Inferior parietal cortex (tissue), 1 donor: ENCODE data around the gene ALG1L2.
"Not testable (repeated sequence)": the region's sequence is repeated elsewhere in the genome, so short reads cannot be mapped to it uniquely, and the experiment has no call there.

Experiments used
- DNase-seq: peaks from one replicate; pipeline ENCODE4 v3.0.0-alpha.2; 2016; ENCODE audit errors: extremely low spot score

ALG1L2 gene

DNA sequence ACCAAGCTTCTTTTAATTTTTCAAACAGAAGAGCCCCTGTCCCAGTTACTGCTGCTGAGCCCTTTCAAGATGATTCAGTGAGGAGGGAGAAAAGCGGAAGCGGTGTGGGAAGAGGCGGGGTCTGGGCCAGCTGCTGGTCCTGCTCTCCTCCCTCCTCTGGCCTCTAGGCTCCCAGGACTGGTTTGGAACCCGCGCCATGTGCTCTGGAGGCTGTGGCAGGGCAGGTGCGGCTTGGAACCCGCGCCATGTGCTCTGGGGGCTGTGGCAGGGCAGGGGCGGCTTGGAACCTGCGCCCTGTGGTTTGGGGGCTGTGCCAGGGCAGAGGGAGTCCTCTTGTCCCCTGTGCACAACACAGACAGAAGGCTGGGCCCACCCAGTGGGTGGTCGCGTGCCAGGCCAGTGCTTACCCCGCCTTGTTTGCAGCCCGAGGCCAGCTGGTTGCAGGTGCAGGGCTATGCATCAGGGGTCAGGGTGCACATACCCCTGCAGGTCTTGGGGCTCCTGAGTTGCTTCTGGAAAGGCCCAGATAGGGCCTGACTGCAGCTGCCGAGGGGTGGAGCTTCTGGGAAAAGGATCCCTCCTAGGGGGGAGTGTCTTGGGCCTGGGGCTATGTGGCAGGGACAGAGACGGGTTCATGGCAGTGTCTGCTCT lies 12.2 kb downstream of the ALG1L2 start:
- no peak for DNase-seq

DNA sequence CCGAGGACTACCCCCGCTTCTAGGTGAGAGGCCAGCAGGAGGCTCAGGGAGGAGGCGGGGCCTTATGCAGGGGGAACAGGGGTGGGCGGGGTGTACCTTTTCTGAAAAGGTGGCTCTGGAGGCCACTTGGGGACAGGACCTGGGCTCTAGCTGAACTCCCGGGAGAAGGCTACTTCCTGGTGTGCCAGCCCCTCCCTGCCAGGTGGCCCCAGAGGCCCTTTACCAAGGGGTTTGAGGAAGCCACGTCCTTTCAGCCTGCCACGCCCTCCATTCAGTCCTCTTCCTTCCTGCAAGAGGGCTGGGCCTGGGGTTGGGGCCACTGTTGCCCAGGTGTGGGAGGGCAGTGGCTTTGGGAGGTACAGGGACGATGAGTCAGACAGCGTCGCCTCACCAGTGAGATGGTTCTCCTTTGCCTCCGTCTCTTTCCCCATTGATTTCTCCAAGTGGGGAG lies 12.9 kb downstream of the ALG1L2 start:
- not testable (repeated sequence) for DNase-seq

DNA sequence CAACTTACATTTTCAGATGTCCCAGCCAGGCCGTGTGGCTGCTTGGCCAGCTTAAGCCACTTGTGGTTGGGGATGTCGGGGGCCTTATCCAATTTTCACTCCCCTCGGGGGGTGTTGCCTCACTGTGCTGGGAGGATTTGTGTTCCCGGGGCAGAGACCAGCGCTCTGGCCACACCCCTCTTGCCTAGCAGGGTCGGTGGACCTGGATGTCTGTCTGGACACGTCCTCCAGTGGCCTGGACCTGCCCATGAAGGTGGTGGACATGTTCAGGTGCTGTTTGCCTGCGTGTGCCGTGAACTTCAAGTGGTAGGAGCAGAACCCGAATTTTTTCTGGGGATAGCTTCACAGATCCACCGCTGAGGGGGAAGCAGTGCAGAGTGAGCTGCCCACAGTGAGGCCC lies 14.2 kb downstream of the ALG1L2 start:
- not testable (repeated sequence) for DNase-seq

DNA sequence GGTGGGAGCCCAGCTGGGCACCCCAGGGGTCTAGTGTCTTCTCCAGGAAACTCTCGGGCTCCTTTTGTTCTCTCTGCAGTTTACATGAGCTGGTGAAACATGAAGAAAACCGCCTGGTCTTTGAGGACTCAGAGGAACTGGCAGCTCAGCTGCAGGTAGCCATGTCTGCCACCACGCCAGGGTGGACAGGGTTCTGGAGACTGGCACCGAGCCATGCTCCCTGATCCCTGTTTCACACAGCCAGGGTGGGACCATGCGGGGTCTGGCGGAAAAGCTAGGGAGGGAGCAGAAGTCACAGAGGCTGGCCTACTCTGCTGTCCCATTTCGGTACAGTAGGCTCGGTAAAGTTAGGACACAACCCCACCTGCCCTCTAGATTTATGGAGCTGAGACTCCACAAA lies 15.5 kb downstream of the ALG1L2 start:
- not testable (repeated sequence) for DNase-seq

DNA sequence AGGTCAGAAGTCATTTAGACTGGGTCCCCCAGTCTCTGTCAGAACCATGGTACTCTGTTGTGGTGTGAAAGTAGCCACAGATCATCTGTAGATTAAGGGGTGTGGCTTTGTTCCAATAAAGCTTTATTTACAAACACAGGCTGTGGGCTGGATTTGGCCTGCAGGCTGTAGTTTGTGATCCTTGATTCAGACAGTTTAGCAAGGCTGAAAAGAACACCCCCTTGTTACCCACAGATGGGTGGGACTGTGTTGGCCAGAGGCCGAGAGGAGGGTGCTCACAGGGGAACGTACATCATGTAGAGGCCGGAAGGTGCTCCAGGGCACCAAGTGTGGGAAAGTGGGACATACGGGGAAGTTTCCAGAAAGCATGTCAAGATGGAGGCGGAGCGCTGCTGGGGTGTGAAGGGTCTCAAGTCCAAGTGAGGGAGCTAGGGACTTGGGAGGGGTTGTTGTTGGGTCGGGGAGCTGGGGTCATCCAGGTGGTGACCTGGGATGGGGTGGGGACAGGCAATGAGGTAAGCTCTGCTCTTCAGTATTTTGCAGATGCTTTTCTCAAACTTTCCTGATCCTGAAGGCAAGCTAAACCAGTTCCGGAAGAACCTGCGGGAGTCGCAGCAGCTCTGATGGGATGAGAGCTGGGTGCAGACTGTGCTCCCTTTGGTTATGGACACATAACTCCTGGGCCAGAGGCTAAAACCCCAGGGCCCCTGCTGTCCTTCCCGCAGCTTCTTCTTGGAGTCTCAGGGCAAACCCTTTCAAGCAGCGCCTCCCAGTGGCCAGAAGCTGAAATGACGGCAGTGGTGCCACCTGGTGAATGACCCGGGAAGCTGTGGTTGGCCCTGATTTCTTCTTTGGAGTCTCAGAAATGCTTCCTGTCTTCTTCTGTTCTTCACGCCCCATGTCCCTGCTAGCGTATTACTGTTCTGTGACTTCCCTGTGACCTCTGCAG lies 16.3 kb downstream of the ALG1L2 start:
- not testable (repeated sequence) for DNase-seq

DNA sequence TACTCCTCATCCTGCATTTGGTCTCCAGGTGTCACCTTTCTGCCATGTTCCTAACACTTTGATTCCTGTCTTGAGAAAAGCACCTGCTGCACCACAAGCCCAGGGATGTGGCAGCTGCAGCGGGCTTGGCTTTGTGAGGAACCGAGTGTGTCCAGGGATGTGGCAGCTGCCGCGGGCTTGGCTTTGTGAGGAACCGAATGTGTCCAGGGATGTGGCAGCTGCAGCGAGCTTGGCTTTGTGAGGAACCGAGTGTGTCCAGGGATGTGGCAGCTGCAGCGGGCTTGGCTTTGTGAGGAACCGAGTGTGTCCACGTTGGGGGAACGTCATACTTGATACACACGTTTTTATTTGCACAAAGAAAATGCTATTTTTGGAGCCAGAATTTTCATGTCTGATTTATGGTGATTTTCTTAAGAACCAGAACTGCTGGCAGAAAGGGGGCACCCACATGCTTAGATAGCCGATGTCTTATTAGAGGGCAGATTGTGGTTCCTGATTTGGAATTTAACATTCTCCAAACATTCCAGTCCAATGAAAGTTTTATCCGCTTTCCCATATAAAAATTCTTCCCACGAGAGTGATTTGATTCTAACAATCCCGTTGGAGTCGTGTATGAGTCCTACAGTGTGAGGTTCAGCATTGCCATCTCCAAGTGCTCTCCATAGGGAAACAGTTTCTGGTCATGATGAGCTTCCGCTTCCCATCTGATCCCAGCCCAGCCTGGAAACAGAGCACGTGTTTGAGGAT lies 17.2 kb downstream of the ALG1L2 start:
- DNase-seq, result not testable (repeated sequence)

DNA sequence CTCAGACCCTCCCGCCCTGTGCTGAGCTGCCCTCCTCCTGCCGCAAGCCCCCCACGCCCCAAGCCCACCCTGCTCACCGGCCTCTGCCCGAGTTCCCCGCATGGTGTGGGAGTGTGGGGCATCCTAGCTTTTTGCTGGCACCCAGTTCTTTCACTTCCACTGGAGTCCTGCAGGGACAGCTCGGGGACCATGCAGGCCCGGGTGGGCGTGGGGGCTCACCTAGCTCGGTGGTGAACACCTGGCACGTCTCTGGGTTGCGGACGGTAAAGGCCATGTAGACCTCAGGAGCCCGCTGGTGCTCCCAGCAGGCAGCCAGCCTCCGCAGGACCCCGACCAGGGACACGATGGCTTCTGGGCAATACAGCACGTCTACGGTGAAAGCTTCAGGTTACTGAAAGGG lies 20.9 kb downstream of the ALG1L2 start:
- not testable (repeated sequence) for DNase-seq

DNA sequence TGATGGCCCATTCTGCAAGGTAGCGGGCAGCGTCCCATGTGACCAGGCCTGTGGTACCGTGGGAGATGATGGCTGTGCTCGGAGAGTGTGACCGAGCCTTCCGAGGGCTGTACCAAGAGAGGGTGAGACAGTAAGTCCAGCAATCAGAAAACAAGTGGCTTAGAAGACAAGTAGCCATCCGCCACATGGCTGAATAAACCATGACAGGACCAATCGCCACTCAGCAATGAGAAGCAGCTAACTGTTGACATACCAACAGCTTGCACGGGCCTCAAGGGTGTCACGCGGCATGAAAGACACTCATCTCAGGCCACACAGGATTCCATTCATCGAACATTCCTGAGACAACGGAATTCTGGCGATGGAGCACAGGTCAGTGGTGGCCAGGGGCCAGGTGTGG lies 22.6 kb downstream of the ALG1L2 start:
- not testable (repeated sequence) for DNase-seq

DNA sequence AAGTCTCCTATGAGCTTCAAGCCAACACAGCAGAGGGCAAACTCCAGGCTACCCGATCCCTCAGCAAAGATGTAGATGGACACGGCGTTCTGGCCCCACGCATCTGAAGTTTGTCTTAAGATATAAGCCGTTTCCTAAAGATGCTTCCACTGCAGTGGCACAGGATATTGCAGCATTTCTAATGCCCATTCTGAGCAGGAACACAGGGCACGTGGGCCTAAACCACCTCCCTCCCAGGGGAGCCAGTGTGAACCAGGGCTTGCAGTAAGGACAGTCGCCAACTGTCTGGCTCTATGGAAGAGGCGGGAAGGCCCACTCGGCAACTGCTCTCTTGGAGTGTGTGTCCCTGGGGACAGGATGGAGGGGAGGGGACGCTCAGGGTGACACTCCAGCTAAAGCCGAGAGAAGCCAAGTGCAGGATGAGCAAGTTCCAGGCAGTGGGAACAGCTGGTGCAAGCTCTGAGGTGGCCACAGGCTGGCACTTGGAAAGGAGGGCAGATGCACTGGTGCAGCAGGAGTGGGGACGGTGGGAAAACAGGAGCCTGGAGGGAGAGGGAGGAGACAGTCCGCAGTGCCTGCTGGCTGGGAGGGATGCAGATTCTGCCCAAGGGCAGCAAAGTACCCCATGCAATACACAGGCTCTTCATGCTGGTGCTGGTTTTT lies 25.8 kb downstream of the ALG1L2 start:
- DNase-seq, result not testable (repeated sequence)

DNA sequence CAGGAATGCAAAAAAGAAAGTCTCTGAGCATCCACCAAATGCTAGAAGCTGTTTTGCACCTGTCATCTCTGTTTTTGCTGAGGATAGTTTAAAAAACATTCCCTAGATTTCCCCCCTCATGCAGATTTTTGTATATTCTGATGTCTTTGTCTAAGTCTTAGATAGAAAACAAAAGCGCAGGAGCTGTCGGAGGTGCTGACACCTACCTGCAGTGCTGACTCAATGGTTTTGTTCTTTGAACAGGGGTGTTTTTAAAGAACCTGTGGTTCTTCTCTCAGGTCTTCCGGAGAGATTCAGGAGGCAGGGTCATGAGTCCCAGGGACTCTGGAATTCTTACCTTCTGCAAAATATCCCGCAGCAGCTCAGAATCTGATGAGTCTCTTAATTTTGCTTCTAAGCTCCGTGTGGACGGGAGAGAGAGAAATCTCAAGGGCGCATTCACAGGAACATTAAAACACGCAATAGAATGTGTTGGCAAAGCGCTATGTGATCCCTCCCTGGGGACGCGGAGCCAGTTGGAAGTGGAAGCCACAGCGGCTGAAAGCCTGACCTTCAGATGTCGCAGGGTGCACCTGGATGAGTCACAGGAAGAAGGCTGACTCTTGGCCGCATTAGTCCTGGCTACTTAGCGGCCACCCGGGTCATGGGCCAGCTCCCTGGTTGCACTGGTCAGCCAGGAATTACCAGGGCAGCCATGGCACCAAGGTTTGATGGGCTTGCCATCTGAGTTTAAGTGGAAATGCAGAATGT lies 27.4 kb downstream of the ALG1L2 start:
- not testable (repeated sequence) for DNase-seq

DNA sequence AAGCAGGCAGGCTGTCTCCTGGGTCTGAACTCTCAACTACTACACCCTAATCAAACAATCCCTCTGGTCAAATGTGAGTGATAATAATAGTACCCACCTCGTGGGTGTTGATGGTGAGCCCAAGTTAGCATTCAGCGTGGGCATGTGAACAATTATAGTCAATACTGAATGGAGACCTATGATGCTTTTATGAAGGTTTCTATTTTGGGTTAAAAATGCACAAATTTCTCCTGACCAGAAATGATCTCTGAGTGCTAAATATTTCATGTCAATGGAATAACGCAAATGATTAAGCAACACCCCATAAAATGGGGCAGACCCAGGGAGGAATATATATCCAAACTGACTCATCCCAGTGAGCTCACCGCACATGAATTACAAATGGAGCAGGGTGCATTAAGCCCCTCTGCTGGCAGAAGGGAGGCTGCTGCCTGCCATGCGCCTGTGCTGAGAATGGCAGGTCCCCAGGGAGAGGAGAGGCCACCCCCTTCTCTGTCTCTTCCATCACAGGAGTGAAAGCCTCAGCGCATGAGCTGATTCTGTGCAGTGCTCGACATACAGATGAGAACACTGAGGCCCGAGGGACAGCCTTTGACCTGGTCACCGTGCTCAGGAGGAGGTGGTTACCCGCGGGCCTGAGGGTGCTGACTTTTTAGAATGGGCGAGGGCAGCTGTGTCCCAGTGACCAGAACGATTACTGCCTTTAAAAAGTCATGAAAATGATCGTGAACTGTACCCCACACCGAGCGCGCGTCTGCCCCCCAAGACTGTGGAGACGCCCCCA lies 28.9 kb downstream of the ALG1L2 start:
- DNase-seq, result not testable (repeated sequence)

DNA sequence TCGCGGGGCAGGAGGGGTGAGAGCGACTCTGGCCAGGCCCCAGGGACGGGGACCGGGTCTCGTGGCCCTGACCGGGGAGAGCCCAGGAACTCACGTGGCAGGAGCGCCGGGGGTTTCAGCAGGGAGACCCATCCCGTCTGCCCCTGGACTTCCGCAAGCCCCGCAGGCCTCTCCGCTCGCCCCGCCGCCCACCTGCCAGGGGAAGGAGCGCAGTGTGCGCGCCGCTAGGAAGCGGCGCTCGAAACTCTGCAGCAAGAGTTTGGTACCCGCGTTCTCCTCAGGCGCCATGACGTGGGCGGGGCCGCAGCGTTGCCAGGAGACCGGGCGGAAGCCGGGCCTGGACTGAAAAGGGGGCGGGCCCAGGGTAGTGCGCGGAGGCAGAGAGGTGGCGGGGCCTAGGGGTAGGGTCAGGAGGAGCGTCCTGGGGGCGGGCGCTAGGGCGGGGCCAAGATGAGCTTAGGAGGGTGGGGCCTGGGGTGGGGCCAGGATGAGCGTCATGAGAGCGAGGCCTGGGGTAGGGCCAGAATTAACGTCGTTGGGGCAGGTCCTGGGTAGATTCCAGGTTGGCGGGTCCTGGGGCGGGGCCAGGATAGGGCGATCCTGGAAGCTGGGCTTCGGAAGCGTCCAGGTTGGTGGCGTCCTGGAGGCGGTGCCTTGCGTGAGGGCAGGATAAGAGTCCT lies 29.7 kb downstream of the ALG1L2 start:
- DNase-seq, result peak; percentile 86

DNA sequence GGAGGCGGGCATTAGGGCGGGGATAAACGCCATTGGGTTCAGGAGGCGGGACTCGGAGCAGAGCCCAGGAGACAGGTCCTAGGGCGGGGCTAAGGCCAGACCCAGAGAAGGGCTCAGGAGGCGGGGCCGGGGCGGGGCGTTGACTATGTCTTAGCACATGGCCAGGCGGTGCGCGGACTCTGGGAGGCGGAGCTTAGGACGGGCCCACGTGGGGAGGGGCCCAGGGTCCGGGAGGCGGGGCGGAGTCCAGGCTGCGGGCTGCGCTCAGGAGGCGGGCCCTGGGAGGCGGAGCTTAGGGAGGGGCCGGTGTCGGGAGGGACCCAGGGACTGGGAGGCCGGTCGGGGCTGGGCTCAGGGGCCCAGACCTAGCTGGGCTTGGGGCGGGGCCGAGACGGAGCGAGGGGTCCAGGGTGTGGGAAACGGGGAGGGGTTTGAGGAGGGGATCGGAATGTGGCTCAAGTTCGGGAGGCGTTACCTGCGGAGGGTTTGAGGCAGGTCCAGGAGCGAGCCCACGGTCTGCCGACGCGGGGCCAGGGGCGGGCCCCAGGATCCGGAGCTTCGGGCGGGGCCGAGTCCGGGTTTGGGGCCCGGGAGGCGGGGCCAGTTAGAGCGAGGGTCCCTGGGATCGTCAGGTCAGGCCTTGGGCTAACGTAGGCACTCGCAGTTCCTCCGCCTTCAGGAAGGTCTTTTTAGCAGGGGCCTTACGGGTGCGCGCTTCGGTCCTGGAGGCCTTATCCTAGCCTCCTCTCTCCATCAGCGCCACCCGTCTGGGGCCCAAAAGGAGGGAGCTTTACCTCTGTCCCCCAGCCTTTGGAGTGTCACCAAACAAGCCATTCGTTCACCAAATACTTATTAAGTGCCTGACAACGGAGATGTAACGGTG lies 30.5 kb downstream of the ALG1L2 start:
- DNase-seq, result peak; percentile 81

DNA sequence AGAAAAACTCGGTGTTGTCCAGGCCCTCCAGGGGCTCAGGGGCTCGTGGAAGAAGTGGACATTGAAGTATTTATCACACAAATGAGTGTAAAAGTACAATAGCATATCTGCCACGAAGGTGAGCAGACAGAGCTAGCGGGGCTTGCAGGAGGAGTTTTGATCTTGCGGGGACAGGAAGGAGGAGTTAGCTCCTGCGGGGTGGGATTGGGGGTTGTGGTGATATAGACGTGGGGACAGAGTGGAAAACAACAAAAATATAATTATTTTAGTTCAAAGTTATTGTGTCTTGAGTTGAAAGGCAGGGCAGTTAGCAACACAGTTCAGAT lies 31.1 kb downstream of the ALG1L2 start:
- DNase-seq, result not testable (repeated sequence)

DNA sequence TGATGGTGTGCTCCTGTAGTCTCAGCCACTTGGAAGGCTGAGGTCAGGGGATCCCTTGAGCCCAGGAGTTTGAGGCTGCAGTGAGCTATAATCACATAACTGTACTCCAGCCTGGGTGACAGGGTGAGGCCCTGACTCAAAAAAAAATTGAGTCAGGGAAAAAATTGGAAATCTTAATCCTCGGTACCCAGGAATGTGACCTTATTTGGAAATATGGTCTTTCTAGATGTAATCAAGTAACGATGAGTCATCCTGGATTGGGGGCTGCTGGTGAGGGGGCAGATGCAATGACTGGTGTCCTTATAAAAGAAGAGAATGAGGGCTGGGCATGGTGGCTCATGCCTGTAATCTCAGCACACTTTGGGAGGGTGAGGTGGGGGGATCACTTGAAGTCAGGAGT lies 33.8 kb downstream of the ALG1L2 start:
- DNase-seq, result not testable (repeated sequence)

DNA sequence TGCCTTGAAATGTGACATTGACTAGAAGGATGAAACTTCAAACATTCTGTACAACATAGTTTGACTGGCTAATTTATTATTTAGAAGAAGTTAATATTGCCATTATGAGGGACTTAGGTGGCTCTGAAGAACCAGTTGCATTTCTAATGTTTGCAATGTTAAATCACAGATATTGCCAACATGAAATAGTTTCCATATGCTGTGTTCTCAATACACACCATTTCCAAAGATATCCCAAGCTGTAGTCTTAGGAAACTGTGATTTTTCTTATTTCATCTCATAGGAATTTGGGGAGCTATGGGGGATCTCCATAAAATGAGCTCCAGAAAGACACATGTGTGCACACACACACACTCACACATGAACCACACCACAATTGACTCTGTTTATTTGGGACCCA lies 36.3 kb downstream of the ALG1L2 start:
- DNase-seq, result no peak

DNA sequence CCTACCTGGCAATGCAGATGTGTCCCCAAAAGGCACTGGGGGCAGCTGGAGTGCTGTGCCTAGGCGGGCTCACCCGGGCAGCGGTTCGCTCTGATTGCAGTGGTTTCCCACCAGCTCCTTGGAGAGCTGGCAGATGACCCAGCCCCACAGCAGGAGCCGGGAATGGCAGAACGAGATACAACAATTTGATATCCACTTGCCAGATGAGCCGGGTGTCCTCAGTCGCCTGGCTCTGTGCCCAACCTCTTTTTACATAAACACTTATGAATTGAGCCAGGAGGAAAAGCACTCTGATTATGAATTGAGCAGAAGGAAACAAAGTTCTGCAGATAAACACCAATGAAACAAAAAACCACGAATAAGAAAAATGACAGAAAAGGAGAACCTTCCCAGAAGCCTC lies 38.2 kb downstream of the ALG1L2 start:
- not testable (repeated sequence) for DNase-seq

DNA sequence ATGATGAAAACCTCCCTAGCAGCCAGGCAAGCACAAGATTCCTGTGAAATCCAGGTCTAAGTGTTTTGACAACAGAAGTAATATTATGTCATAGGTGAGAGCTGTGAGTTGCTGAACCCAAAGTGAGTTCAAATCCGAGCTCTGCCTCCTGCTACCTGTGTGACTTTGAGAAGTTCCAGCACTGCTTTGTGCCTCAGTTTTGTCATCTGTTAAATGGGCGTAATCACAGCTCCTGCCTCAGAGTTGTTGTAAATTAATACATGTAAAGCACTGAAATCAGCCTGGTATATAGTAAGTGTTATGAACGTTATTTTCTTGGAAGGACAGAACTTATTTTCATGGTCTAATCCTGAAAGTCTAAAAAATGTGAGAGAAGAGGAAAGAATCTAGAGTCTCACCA lies 38.7 kb downstream of the ALG1L2 start:
- DNase-seq, result not testable (repeated sequence)
